ES-I3 (cell line): ENCODE results near the gene SNN.

Source experiments
- H3K36me3 ChIP-seq: 2 replicates; pipeline ENCODE4 v1.6.1; 2013; ENCODE audit warnings: mild to moderate bottlenecking, low read length, control low read depth, moderate library complexity; ENCODE audit not compliant: insufficient read depth
- H3K4me1 ChIP-seq: 2 replicates; pipeline ENCODE4 v1.6.1; 2013; ENCODE audit warnings: mild to moderate bottlenecking, control low read depth, low read length; ENCODE audit not compliant: insufficient read depth
- H3K9ac ChIP-seq: 2 replicates; pipeline ENCODE4 v1.6.1; 2013; ENCODE audit warnings: low read depth, mild to moderate bottlenecking, low read length, moderate library complexity
- H3K9me3 ChIP-seq: 2 replicates; pipeline ENCODE4 v1.6.1; 2013; ENCODE audit warnings: mild to moderate bottlenecking, low read length, moderate library complexity; ENCODE audit not compliant: control insufficient read depth, insufficient read depth

The SNN gene

GRCh38 chr16:11640987-11641817, 27.1 kb upstream of the SNN start:
- H3K9ac ChIP-seq, result no peak overlapping the region
- peaks cover 18% of the 10 kb centered on the region for H3K4me1 ChIP-seq
- H3K9me3 ChIP-seq, result no peaks in the 10 kb centered on the region
- H3K36me3 ChIP-seq, result no peaks in the 10 kb centered on the region

DNA sequence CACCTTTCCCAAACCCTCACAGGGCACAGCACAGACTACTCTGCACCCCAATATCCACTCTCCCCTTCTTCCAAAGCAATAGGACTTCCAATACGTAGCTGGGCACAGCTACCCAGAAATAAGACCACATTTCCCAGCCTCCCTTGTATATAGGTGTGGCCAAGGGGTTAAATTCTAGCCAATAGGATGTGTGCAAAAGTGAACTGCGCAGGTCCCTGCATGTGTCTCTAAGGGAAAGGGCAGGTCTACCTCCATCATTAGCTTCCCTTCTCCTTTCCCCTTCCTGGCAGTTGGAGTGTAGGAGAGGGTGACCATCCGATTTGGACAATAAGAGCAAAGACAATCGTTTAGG, 25.5 kb upstream of the SNN start:
- H3K9ac ChIP-seq, result no peak overlapping the region
- H3K36me3 ChIP-seq, result no peaks in the 10 kb centered on the region
- peaks cover 13% of the 10 kb centered on the region for H3K4me1 ChIP-seq
- no peaks in the 10 kb centered on the region for H3K9me3 ChIP-seq

GRCh38 chr16:11649276-11649675, 19.0 kb upstream of the SNN start:
- no peaks in the 10 kb centered on the region for H3K4me1 ChIP-seq
- no peaks in the 10 kb centered on the region for H3K36me3 ChIP-seq
- H3K9ac ChIP-seq, result no peak overlapping the region
- no peaks in the 10 kb centered on the region for H3K9me3 ChIP-seq

DNA sequence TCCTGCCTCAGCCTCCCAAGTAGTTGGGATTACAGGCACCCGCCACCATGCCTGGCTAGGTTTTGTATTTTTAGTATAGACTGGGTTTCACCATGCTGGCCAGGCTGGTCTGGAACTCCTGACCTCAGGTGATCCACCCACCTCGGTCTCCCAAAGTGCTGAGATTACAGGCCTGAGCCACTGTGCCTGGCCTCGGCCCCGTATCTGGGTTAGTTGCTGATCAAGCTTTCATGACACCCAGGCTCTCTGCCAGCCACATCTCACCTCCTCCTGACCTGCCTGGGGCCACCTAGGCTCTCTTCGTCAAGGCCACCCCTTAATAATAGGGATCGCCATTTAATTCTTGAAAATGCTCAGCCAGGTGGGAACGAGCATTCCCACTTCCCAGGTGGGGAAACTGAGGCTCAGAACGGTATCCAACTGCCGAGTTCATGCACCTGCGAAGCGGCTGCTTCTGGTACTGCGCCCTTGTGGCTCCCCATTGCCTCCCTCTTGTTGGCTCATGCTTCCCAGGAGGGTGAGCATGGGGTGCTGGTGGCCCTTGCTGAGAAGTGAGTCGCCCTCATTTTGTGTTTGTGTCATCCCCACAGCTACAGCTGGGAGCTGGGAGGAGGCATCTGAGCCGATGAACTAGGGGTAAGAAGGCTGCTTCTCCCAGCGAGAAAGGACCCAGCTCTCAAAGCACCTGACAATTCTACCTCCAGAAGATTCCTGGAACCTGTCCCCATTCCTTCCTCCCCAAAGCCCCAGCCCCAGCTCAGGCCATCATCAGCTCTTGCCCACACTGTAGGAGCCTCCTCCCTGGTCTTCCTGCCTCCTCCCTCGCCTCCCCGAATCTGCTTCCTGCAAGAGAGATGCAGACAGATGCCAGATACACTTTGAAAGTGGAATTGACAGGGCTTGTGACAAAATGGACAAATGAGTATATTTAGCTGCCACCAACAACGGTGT, 17.3 kb upstream of the SNN start:
- no peaks in the 10 kb centered on the region for H3K9me3 ChIP-seq

DNA sequence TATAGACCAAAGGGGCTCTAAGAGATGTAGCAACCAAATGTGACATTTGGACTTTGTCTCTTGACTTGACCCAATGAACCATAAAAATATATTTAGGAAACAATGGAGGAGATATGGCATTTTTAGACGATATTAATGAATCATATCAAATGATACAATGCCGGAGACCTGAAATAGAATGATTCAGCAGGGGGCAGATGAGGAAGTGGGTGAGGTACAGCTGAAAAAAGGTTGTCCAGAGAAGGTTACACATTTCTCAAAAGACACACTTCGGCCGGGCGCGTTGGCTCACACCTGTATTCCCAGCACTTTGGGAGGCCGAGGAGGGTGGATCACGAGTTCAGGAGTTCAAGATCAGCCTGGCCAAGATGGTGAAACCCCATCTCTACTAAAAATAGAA, 16.5 kb upstream of the SNN start:
- no peaks in the 10 kb centered on the region for H3K36me3 ChIP-seq
- no peak overlapping the region for H3K9ac ChIP-seq
- H3K9me3 ChIP-seq, result no peaks in the 10 kb centered on the region
- H3K4me1 ChIP-seq, result no peaks in the 10 kb centered on the region

More for the DNA sequence above, 17.3 kb upstream of the SNN start:
- Histone ChIP-seq H3K36me3 (no peaks in the 10 kb centered on the region), H3K4me1 (no peaks in the 10 kb centered on the region), H3K9ac (no peak overlapping the region)

DNA sequence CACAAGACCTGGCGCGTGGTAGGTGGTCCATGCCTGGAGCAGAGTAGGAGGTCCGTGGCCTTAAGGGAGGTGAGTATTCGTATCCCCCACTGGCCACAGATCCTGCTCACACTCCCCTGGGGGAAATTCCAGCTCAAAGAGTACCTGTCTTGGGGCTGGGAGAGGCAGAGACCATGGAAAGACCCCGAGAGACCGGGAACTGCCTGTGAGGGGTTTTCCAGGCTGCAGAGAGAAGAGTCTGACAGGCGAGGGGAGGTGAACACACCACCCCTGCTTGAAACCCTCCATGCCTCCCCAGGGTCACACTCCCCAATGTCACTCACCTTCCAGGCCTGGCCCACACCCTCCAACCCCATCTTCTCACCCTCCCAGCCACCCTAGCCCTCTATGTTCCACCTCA, 12.6 kb upstream of the SNN start:
- Histone ChIP-seq H3K36me3 (no peaks in the 10 kb centered on the region), H3K9ac (no peak overlapping the region), H3K9me3 (no peaks in the 10 kb centered on the region), H3K4me1 (peaks cover 8% of the 10 kb centered on the region; the same call in 1 of the 2 replicates)

DNA sequence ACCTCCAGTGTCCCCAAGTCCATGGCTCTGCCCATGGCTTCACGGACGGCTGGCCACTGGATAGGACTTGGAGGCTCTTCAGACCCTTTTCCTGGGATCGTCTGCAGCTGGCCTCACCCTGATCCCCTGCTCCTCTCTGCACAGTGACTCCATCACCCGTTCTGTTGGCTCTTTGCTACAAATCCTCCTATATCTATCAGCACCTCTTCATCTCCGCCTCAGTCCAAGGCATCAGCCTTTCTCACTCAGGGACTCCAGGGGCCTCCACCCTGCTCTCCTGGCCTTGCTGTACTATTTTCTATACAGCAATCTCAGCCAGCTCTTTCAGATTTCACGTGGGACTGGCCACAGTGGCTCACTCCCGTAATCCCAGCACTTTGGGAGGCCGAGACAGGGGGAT, 10.7 kb upstream of the SNN start:
- Histone ChIP-seq H3K9ac (no peak overlapping the region), H3K4me1 (peaks cover 8% of the 10 kb centered on the region; the same call in 1 of the 2 replicates), H3K36me3 (no peaks in the 10 kb centered on the region), H3K9me3 (no peaks in the 10 kb centered on the region)

DNA sequence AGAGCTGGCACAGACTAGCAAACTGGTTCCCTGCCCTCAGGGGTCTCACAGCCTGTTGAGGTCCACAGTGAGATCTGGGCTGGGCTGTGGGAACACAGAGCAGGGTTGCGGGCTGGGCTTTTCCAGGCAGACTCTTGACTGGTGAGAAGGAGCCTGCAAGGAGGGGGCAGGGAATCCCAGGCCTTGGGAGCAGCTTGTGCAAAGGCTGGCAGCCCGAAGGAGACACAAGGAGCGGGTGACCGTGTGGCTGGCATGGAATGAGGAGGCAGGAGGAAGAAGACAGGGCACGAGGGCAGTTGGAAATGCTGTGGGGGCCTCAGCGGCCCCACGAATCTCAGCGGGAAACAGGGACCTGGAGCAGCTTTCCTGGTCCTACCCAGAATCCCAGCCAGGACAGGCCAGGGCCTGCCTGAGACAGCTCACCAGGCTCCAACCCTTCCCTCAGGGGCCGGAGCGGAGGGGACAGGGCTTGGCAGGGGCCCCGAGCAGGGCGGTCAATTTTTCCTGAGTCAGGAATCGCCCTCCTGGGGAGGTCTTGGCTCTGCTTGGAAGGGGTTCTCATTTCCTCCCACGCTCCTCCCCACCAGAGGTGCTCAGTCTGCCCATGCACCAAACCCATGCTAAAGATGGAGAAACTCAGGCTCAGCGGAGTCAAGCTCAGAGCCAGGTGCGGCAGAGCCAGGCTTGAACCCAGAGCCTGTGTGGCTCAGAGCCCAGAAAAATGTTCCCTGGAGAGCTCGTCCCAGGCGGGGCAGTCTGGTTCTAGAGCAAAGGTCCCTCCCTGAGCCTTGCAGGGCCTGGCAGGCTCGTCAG, 9.2 kb upstream of the SNN start:
- H3K9ac ChIP-seq, result no peak overlapping the region
- H3K36me3 ChIP-seq, result no peaks in the 10 kb centered on the region
- H3K4me1 ChIP-seq, result peaks cover 8% of the 10 kb centered on the region; the same call in 1 of the 2 replicates

GRCh38 chr16:11660565-11660964, 7.7 kb upstream of the SNN start:
- H3K9ac ChIP-seq, result no peak overlapping the region
- peaks cover 21% of the 10 kb centered on the region; the same call in 1 of the 2 replicates for H3K4me1 ChIP-seq
- no peaks in the 10 kb centered on the region for H3K9me3 ChIP-seq
- H3K36me3 ChIP-seq, result no peaks in the 10 kb centered on the region

More for the DNA sequence above, 9.2 kb upstream of the SNN start:
- no peaks in the 10 kb centered on the region for H3K9me3 ChIP-seq

GRCh38 chr16:11662582-11662981, 5.7 kb upstream of the SNN start:
- Histone ChIP-seq H3K9ac (no peak overlapping the region), H3K36me3 (no peaks in the 10 kb centered on the region), H3K9me3 (no peaks in the 10 kb centered on the region), H3K4me1 (peaks cover 24% of the 10 kb centered on the region; the same call in 1 of the 2 replicates)

GRCh38 chr16:11665071-11665491, 3.2 kb upstream of the SNN start:
- no peaks in the 10 kb centered on the region for H3K36me3 ChIP-seq
- peaks cover 18% of the 10 kb centered on the region; the same call in 1 of the 2 replicates for H3K4me1 ChIP-seq
- H3K9me3 ChIP-seq, result no peaks in the 10 kb centered on the region
- H3K9ac ChIP-seq, result peak overlapping the region; percentile 8

- Histone ChIP-seq H3K36me3 (no peaks in the 10 kb centered on the region), H3K4me1 (peaks cover 26% of the 10 kb centered on the region; the same call in 1 of the 2 replicates), H3K9ac (no peak overlapping the region), H3K9me3 (no peaks in the 10 kb centered on the region)
These were observed 1.9 kb upstream of the SNN start for GRCh38 chr16:11666103-11667055.

GRCh38 chr16:11667221-11667823, 933 bp upstream of the SNN start:
- Histone ChIP-seq H3K9ac (peak overlapping the region; percentile 47; the same call in 1 of the 2 replicates), H3K4me1 (peaks cover 30% of the 10 kb centered on the region; the same call in 1 of the 2 replicates), H3K36me3 (no peaks in the 10 kb centered on the region), H3K9me3 (no peaks in the 10 kb centered on the region)
